Type B pancreatic cell (in vitro differentiated cells): Measurements from ENCODE around the gene IRF3. TPM values are rescaled to one million over a fixed set of nuclear protein-coding genes. Genes with fewer than 3 reads are reported as not detected.
A peak's percentile ranks its signal among the peaks of the same experiment; 100 is the strongest.

ENCODE experiments used
- DNase-seq: peaks from one replicate; pipeline ENCODE4 v3.0.0; 2021; ENCODE audit warnings: mixed read lengths; ENCODE audit not compliant: unreplicated experiment; ENCODE audit errors: extremely low spot score
- H3K27ac Mint-ChIP-seq: 2 replicates; pipeline ENCODE4 v1.8.0; 2021; ENCODE audit warnings: mild to moderate bottlenecking, mixed read lengths
- H3K27me3 Mint-ChIP-seq: 2 replicates; pipeline ENCODE4 v1.8.0; 2021; ENCODE audit warnings: mixed read lengths
- H3K36me3 Mint-ChIP-seq: 2 replicates; pipeline ENCODE4 v1.8.0; 2021; ENCODE audit warnings: mixed read lengths
- H3K4me1 Mint-ChIP-seq: one replicate; pipeline ENCODE4 v1.8.0; 2021; ENCODE audit warnings: mixed read lengths; ENCODE audit not compliant: unreplicated experiment
- H3K4me3 Mint-ChIP-seq: 2 replicates; pipeline ENCODE4 v1.8.0; 2021; ENCODE audit warnings: mild to moderate bottlenecking, mixed read lengths
- H3K9me3 Mint-ChIP-seq: 2 replicates; pipeline ENCODE4 v1.8.0; 2021; ENCODE audit warnings: mixed read lengths
- CTCF ChIP-seq: fragments of 200-600 bp; sonication (generic); conservative IDR thresholded peaks from 2 replicates; pipeline ENCODE4 v1.5.0; 2021; ENCODE audit warnings: antibody characterized with exemption, mild to moderate bottlenecking
- total RNA-seq: library from RNA; stranded (reverse); gene quantifications from 2 replicates; pipeline ENCODE4 v1.2.1, GENCODE V29; 2021; ENCODE audit warnings: low replicate concordance

Gene IRF3
- total RNA-seq, 1 donor from 2014 or later: 81.4 TPM

- Mint-ChIP-seq H3K36me3 (no peaks in the 10 kb centered on the region), H3K9me3 (no peaks in the 10 kb centered on the region), H3K4me3 (peak overlapping the region; percentile 98), H3K27me3 (no peaks in the 10 kb centered on the region), H3K27ac (peak overlapping the region; percentile 100), H3K4me1 (peaks cover 40% of the 10 kb centered on the region)
- DNase-seq: no peak
- TF ChIP-seq CTCF: no peak
These were observed 22.2 kb downstream of the IRF3 start for GRCh38 chr19:49643466-49643865.

GRCh38 chr19:49642492-49643035 is 23.1 kb downstream of the IRF3 start:
- H3K36me3 Mint-ChIP-seq: no peaks in the 10 kb centered on the region
- no peaks in the 10 kb centered on the region for H3K9me3 Mint-ChIP-seq
- H3K4me3 Mint-ChIP-seq: peak overlapping the region; percentile 98
- H3K27ac Mint-ChIP-seq: peak overlapping the region; percentile 100
- TF ChIP-seq CTCF: no peak
- no peak for DNase-seq
- H3K27me3 Mint-ChIP-seq: no peaks in the 10 kb centered on the region
- peaks cover 47% of the 10 kb centered on the region for H3K4me1 Mint-ChIP-seq

GRCh38 chr19:49641688-49642491 is 23.8 kb downstream of the IRF3 start, which contains the start of gene SCAF1:
SCAF1 (plus strand) TSS chr19:49642209; CDS start chr19:49645027, 2,818 bp downstream.
- peak; percentile 100 for DNase-seq
- Mint-ChIP-seq H3K4me3 (peak within 1 kb of the TSS; percentile 98), H3K27me3 (no peaks in the 10 kb centered on the region), H3K27ac (peak within 1 kb of the TSS; percentile 100), H3K9me3 (no peaks in the 10 kb centered on the region), H3K36me3 (no peaks in the 10 kb centered on the region), H3K4me1 (peaks cover 49% of the 10 kb centered on the region)
- no peak for TF ChIP-seq CTCF

- H3K27me3 Mint-ChIP-seq: no peaks in the 10 kb centered on the region
- no peak for TF ChIP-seq CTCF
- DNase-seq: peak; percentile 100
- H3K4me1 Mint-ChIP-seq: peaks cover 59% of the 10 kb centered on the region
- no peaks in the 10 kb centered on the region for H3K36me3 Mint-ChIP-seq
- peak within 1 kb of the TSS; percentile 100 for H3K27ac Mint-ChIP-seq
- no peaks in the 10 kb centered on the region for H3K9me3 Mint-ChIP-seq
- peak within 1 kb of the TSS; percentile 98 for H3K4me3 Mint-ChIP-seq
These were observed 25.4 kb downstream of the IRF3 start, which contains the start of gene RRAS for GRCh38 chr19:49640113-49640898. RRAS (minus strand) TSS chr19:49640143; CDS start chr19:49640098, 45 bp downstream.

- peaks cover 59% of the 10 kb centered on the region for H3K4me1 Mint-ChIP-seq
- no peaks in the 10 kb centered on the region for H3K36me3 Mint-ChIP-seq
- no peak for TF ChIP-seq CTCF
- no peaks in the 10 kb centered on the region for H3K27me3 Mint-ChIP-seq
- no peaks in the 10 kb centered on the region for H3K9me3 Mint-ChIP-seq
- H3K27ac Mint-ChIP-seq: peak overlapping the region; percentile 100
- no peak for DNase-seq
- H3K4me3 Mint-ChIP-seq: peak overlapping the region; percentile 98
These were observed 26.1 kb downstream of the IRF3 start for GRCh38 chr19:49639401-49640112.
